ENCODE data around the gene DUSP16. TPM values are rescaled to one million over a fixed set of nuclear protein-coding genes. Genes with fewer than 3 reads are reported as not detected.
A peak's percentile ranks its signal among the peaks of the same experiment; 100 is the strongest.

The DUSP16 gene
- total RNA-seq, 2 experiments from 2014 or later = 45.7 to 47.2 TPM

GRCh38 chr12:12452326-12452902 lies 110.2 kb downstream of the DUSP16 start:
- no peak overlapping the region for H3K27ac Mint-ChIP-seq
- H3K4me3 Mint-ChIP-seq = no peak overlapping the region
- no peaks in the 10 kb centered on the region for H3K9me3 Mint-ChIP-seq
- no peak for DNase-seq
- intact Hi-C loops (cut with micrococcal nuclease) = no loop called here
- CTCF ChIA-PET = interaction anchor here (0.8 kb wide), 1 partner anchor 63 kb away, joined by 3 read pairs; no protein-coding TSS in a partner anchor
- peaks cover 21% of the 10 kb centered on the region for H3K4me1 Mint-ChIP-seq (ENCODE audit: low read depth)
- H3K36me3 Mint-ChIP-seq (ENCODE audit: low read depth) = peaks cover 2% of the 10 kb centered on the region
- H3K27me3 Mint-ChIP-seq (ENCODE audit: low read depth) = no peaks in the 10 kb centered on the region

- no peaks in the 10 kb centered on the region for H3K27me3 Mint-ChIP-seq (ENCODE audit: low read depth)
- intact Hi-C loops (cut with micrococcal nuclease) = no loop called here
Observed at GRCh38 chr12:12451098-12451497, 111.6 kb downstream of the DUSP16 start.

GRCh38 chr12:12450043-12450471 lies 112.6 kb downstream of the DUSP16 start:
- Mint-ChIP-seq H3K4me1 (ENCODE audit: low read depth) (peaks cover 6% of the 10 kb centered on the region), H3K9me3 (no peaks in the 10 kb centered on the region), H3K36me3 (ENCODE audit: low read depth) (peaks cover 2% of the 10 kb centered on the region), H3K27me3 (ENCODE audit: low read depth) (no peaks in the 10 kb centered on the region), H3K4me3 (no peak overlapping the region), H3K27ac (no peak overlapping the region)
- no peak for DNase-seq
- intact Hi-C loops (cut with micrococcal nuclease) = no loop called here
- CTCF ChIA-PET = no interaction called here

More at GRCh38 chr12:12451098-12451497, 111.6 kb downstream of the DUSP16 start:
- Mint-ChIP-seq H3K9me3 (no peaks in the 10 kb centered on the region), H3K4me1 (ENCODE audit: low read depth) (peaks cover 12% of the 10 kb centered on the region), H3K4me3 (no peak overlapping the region), H3K36me3 (ENCODE audit: low read depth) (peaks cover 2% of the 10 kb centered on the region), H3K27ac (no peak overlapping the region)
- CTCF ChIA-PET = no interaction called here
- no peak for DNase-seq

- intact Hi-C loops (cut with micrococcal nuclease) = no loop called here
- Mint-ChIP-seq H3K4me1 (ENCODE audit: low read depth) (peaks cover 5% of the 10 kb centered on the region), H3K9me3 (no peaks in the 10 kb centered on the region), H3K4me3 (no peak overlapping the region), H3K27ac (no peak overlapping the region), H3K27me3 (ENCODE audit: low read depth) (no peaks in the 10 kb centered on the region), H3K36me3 (ENCODE audit: low read depth) (peaks cover 2% of the 10 kb centered on the region)
- no peak for DNase-seq
- CTCF ChIA-PET = no interaction called here
Observed at GRCh38 chr12:12449533-12450025, 113.1 kb downstream of the DUSP16 start.

GRCh38 chr12:12447837-12448236 lies 114.8 kb downstream of the DUSP16 start:
- intact Hi-C loops (cut with micrococcal nuclease) = no loop called here
- Mint-ChIP-seq H3K4me3 (no peak overlapping the region), H3K27ac (no peak overlapping the region), H3K36me3 (ENCODE audit: low read depth) (peaks cover 2% of the 10 kb centered on the region), H3K27me3 (ENCODE audit: low read depth) (no peaks in the 10 kb centered on the region), H3K4me1 (ENCODE audit: low read depth) (peaks cover 17% of the 10 kb centered on the region), H3K9me3 (no peaks in the 10 kb centered on the region)
- no peak for DNase-seq
- CTCF ChIA-PET = interaction anchor here (0.7 kb wide), 1 partner anchor 8 kb away, joined by 3 read pairs; no protein-coding TSS in a partner anchor

- no peaks in the 10 kb centered on the region for H3K9me3 Mint-ChIP-seq
- H3K4me3 Mint-ChIP-seq = no peak overlapping the region
Observed at GRCh38 chr12:12447236-12447635, 115.4 kb downstream of the DUSP16 start.

GRCh38 chr12:12446786-12447185 lies 115.9 kb downstream of the DUSP16 start:
- H3K36me3 Mint-ChIP-seq (ENCODE audit: low read depth) = peaks cover 2% of the 10 kb centered on the region
- no peak overlapping the region for H3K4me3 Mint-ChIP-seq
- intact Hi-C loops (cut with micrococcal nuclease) = no loop called here
- H3K27ac Mint-ChIP-seq = no peak overlapping the region
- H3K9me3 Mint-ChIP-seq = no peaks in the 10 kb centered on the region
- H3K4me1 Mint-ChIP-seq (ENCODE audit: low read depth) = peaks cover 28% of the 10 kb centered on the region
- DNase-seq = no peak
- CTCF ChIA-PET = interaction anchor here (0.6 to 0.8 kb wide), 2 partner anchors 15 to 60 kb away, joined by 3 to 5 read pairs; no protein-coding TSS in a partner anchor
- H3K27me3 Mint-ChIP-seq (ENCODE audit: low read depth) = no peaks in the 10 kb centered on the region

More at GRCh38 chr12:12447236-12447635, 115.4 kb downstream of the DUSP16 start:
- intact Hi-C loops (cut with micrococcal nuclease) = no loop called here
- peaks cover 23% of the 10 kb centered on the region for H3K4me1 Mint-ChIP-seq (ENCODE audit: low read depth)
- no peak overlapping the region for H3K27ac Mint-ChIP-seq
- no peaks in the 10 kb centered on the region for H3K27me3 Mint-ChIP-seq (ENCODE audit: low read depth)
- H3K36me3 Mint-ChIP-seq (ENCODE audit: low read depth) = peaks cover 2% of the 10 kb centered on the region
- CTCF ChIA-PET = interaction anchor here (0.7 kb wide), 1 partner anchor 9 kb away, joined by 3 read pairs; no protein-coding TSS in a partner anchor
- no peak for DNase-seq

- Mint-ChIP-seq H3K4me3 (no peak overlapping the region), H3K36me3 (ENCODE audit: low read depth) (peaks cover 2% of the 10 kb centered on the region), H3K27ac (no peak overlapping the region), H3K9me3 (no peaks in the 10 kb centered on the region), H3K27me3 (ENCODE audit: low read depth) (no peaks in the 10 kb centered on the region), H3K4me1 (ENCODE audit: low read depth) (peaks cover 37% of the 10 kb centered on the region)
- DNase-seq = no peak
- CTCF ChIA-PET = interaction anchor here (0.7 to 0.9 kb wide), 3 partner anchors 24 to 292 kb away, joined by 3 to 5 read pairs (median 4); no protein-coding TSS in a partner anchor
- intact Hi-C loops (cut with micrococcal nuclease) = no loop called here
Observed at GRCh38 chr12:12445882-12446181, 116.8 kb downstream of the DUSP16 start.

GRCh38 chr12:12445165-12445881 lies 117.3 kb downstream of the DUSP16 start:
- Mint-ChIP-seq H3K4me3 (no peak overlapping the region), H3K27ac (no peak overlapping the region), H3K36me3 (ENCODE audit: low read depth) (peaks cover 2% of the 10 kb centered on the region), H3K27me3 (ENCODE audit: low read depth) (no peaks in the 10 kb centered on the region), H3K4me1 (ENCODE audit: low read depth) (peaks cover 42% of the 10 kb centered on the region), H3K9me3 (no peaks in the 10 kb centered on the region)
- DNase-seq = no peak
- CTCF ChIA-PET = interaction anchor here (0.7 to 0.9 kb wide), 2 partner anchors 23 to 293 kb away, joined by 3 to 4 read pairs; no protein-coding TSS in a partner anchor
- intact Hi-C loops (cut with micrococcal nuclease) = no loop called here

- H3K4me3 Mint-ChIP-seq = no peak overlapping the region
Observed at GRCh38 chr12:12443431-12443878, 119.2 kb downstream of the DUSP16 start.

GRCh38 chr12:12442548-12443071 lies 120.1 kb downstream of the DUSP16 start:
- intact Hi-C loops (cut with micrococcal nuclease) = loop anchor here (1.0 to 2.0 kb wide), 7 partner anchors 14 to 122 kb away; partner anchors contain the start of gene BORCS5
- H3K9me3 Mint-ChIP-seq = no peaks in the 10 kb centered on the region
- H3K4me1 Mint-ChIP-seq (ENCODE audit: low read depth) = peaks cover 58% of the 10 kb centered on the region
- H3K27ac Mint-ChIP-seq = peak overlapping the region; percentile 91
- CTCF ChIA-PET = interaction anchor here (0.7 to 1.8 kb wide), 6 partner anchors 13 to 203 kb away, joined by 3 to 9 read pairs (median 3); no protein-coding TSS in a partner anchor
- DNase-seq = no peak
- H3K36me3 Mint-ChIP-seq (ENCODE audit: low read depth) = peaks cover 5% of the 10 kb centered on the region
- H3K4me3 Mint-ChIP-seq = peak overlapping the region; percentile 25
- H3K27me3 Mint-ChIP-seq (ENCODE audit: low read depth) = no peaks in the 10 kb centered on the region

More at GRCh38 chr12:12443431-12443878, 119.2 kb downstream of the DUSP16 start:
- Mint-ChIP-seq H3K9me3 (no peaks in the 10 kb centered on the region), H3K36me3 (ENCODE audit: low read depth) (peaks cover under 1% of the 10 kb centered on the region), H3K4me1 (ENCODE audit: low read depth) (peaks cover 58% of the 10 kb centered on the region), H3K27ac (no peak overlapping the region), H3K27me3 (ENCODE audit: low read depth) (no peaks in the 10 kb centered on the region)
- intact Hi-C loops (cut with micrococcal nuclease) = loop anchor here (2.0 kb wide), 1 partner anchor 63 kb away; no protein-coding TSS in a partner anchor
- no peak for DNase-seq
- CTCF ChIA-PET = interaction anchor here (1.2 to 1.8 kb wide), 3 partner anchors 12 to 67 kb away, joined by 3 to 9 read pairs (median 3); no protein-coding TSS in a partner anchor
